ENCODE data around the gene PDE6A. TPM values are rescaled to one million over a fixed set of nuclear protein-coding genes. Genes with fewer than 3 reads are reported as not detected.

The PDE6A gene
- total and polyA plus RNA-seq, 2 of the 8 experiments (the other 6 are each of a cell fraction or from before 2014, with no cell fraction given), result not detected

DNA sequence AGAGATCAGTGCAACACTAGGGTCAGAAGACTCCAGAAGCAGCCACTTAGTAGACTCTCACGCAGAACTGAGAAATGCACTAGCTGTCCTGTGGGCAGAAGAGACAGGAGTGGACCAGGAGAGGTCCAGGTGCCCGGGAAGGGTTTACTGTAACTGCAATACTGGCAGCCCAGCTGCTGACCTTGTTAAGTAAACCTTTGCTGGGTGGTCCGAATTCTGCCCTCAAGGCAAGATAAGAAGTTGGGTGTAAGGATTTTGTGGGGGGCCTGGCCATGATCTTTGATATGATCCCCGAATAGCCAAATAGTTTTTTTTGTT is 91.3 kb downstream of the PDE6A start (continued):
- TF ChIP-seq, protein P1, sequence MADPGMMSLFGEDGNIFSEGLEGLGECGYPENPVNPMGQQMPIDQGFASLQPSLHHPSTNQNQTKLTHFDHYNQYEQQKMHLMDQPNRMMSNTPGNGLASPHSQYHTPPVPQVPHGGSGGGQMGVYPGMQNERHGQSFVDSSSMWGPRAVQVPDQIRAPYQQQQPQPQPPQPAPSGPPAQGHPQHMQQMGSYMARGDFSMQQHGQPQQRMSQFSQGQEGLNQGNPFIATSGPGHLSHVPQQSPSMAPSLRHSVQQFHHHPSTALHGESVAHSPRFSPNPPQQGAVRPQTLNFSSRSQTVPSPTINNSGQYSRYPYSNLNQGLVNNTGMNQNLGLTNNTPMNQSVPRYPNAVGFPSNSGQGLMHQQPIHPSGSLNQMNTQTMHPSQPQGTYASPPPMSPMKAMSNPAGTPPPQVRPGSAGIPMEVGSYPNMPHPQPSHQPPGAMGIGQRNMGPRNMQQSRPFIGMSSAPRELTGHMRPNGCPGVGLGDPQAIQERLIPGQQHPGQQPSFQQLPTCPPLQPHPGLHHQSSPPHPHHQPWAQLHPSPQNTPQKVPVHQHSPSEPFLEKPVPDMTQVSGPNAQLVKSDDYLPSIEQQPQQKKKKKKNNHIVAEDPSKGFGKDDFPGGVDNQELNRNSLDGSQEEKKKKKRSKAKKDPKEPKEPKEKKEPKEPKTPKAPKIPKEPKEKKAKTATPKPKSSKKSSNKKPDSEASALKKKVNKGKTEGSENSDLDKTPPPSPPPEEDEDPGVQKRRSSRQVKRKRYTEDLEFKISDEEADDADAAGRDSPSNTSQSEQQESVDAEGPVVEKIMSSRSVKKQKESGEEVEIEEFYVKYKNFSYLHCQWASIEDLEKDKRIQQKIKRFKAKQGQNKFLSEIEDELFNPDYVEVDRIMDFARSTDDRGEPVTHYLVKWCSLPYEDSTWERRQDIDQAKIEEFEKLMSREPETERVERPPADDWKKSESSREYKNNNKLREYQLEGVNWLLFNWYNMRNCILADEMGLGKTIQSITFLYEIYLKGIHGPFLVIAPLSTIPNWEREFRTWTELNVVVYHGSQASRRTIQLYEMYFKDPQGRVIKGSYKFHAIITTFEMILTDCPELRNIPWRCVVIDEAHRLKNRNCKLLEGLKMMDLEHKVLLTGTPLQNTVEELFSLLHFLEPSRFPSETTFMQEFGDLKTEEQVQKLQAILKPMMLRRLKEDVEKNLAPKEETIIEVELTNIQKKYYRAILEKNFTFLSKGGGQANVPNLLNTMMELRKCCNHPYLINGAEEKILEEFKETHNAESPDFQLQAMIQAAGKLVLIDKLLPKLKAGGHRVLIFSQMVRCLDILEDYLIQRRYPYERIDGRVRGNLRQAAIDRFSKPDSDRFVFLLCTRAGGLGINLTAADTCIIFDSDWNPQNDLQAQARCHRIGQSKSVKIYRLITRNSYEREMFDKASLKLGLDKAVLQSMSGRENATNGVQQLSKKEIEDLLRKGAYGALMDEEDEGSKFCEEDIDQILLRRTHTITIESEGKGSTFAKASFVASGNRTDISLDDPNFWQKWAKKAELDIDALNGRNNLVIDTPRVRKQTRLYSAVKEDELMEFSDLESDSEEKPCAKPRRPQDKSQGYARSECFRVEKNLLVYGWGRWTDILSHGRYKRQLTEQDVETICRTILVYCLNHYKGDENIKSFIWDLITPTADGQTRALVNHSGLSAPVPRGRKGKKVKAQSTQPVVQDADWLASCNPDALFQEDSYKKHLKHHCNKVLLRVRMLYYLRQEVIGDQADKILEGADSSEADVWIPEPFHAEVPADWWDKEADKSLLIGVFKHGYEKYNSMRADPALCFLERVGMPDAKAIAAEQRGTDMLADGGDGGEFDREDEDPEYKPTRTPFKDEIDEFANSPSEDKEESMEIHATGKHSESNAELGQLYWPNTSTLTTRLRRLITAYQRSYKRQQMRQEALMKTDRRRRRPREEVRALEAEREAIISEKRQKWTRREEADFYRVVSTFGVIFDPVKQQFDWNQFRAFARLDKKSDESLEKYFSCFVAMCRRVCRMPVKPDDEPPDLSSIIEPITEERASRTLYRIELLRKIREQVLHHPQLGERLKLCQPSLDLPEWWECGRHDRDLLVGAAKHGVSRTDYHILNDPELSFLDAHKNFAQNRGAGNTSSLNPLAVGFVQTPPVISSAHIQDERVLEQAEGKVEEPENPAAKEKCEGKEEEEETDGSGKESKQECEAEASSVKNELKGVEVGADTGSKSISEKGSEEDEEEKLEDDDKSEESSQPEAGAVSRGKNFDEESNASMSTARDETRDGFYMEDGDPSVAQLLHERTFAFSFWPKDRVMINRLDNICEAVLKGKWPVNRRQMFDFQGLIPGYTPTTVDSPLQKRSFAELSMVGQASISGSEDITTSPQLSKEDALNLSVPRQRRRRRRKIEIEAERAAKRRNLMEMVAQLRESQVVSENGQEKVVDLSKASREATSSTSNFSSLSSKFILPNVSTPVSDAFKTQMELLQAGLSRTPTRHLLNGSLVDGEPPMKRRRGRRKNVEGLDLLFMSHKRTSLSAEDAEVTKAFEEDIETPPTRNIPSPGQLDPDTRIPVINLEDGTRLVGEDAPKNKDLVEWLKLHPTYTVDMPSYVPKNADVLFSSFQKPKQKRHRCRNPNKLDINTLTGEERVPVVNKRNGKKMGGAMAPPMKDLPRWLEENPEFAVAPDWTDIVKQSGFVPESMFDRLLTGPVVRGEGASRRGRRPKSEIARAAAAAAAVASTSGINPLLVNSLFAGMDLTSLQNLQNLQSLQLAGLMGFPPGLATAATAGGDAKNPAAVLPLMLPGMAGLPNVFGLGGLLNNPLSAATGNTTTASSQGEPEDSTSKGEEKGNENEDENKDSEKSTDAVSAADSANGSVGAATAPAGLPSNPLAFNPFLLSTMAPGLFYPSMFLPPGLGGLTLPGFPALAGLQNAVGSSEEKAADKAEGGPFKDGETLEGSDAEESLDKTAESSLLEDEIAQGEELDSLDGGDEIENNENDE (IDR thresholded peaks at IDR 0.05; ENCODE audit: insufficient replicate concordance, low read length), result no peak
- TF ChIP-seq, protein P2, sequence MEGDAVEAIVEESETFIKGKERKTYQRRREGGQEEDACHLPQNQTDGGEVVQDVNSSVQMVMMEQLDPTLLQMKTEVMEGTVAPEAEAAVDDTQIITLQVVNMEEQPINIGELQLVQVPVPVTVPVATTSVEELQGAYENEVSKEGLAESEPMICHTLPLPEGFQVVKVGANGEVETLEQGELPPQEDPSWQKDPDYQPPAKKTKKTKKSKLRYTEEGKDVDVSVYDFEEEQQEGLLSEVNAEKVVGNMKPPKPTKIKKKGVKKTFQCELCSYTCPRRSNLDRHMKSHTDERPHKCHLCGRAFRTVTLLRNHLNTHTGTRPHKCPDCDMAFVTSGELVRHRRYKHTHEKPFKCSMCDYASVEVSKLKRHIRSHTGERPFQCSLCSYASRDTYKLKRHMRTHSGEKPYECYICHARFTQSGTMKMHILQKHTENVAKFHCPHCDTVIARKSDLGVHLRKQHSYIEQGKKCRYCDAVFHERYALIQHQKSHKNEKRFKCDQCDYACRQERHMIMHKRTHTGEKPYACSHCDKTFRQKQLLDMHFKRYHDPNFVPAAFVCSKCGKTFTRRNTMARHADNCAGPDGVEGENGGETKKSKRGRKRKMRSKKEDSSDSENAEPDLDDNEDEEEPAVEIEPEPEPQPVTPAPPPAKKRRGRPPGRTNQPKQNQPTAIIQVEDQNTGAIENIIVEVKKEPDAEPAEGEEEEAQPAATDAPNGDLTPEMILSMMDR (IDR thresholded peaks at IDR 0.05; ENCODE audit: control extremely low read depth in 1 of 3, insufficient read depth in 1 of 3, low read depth in 1 of 3, low read length in 3 of 3), result no peak
- no peak for TF ChIP-seq TCF12 (IDR thresholded peaks at IDR 0.05; ENCODE audit: low read depth, low read length)
- TF ChIP-seq MAFK (IDR thresholded peaks at IDR 0.05; ENCODE audit: low read depth, low read length), result no peak
